HepG2 (cell line): ENCODE results near the gene CACHD1. TPM values are rescaled to one million over a fixed set of nuclear protein-coding genes. Genes with fewer than 3 reads are reported as not detected.

Experiments used
- CENPX ChIP-seq: sonication (generic); formaldehyde crosslinking; IDR thresholded peaks from 2 replicates; pipeline ENCODE4 v1.9.0; 2021; ENCODE audit warnings: mild to moderate bottlenecking, missing genetic modification reagents, moderate library complexity
- DPF2 ChIP-seq: sonication (generic); formaldehyde crosslinking; IDR thresholded peaks from 2 replicates; pipeline ENCODE4 v1.4.0; 2020; ENCODE audit warnings: mild to moderate bottlenecking, low read depth, missing genetic modification reagents, borderline replicate concordance
- JARID2 ChIP-seq: sonication (generic); formaldehyde crosslinking; IDR thresholded peaks from 2 replicates; pipeline ENCODE4 v1.8.1; 2023; ENCODE audit warnings: missing genetic modification reagents, inconsistent platforms; ENCODE audit not compliant: insufficient replicate concordance
- KLF6 ChIP-seq: IDR thresholded peaks from 2 replicates; pipeline ENCODE4 v1.8.0; 2016; ENCODE audit warnings: missing biosample characterization, missing genetic modification reagents
- NFRKB ChIP-seq: fragments of 450-650 bp; IDR thresholded peaks from 2 replicates; pipeline ENCODE4 v1.6.1; 2017
- TCF7L2 ChIP-seq: IDR thresholded peaks from 2 replicates; pipeline ENCODE4 v1.6.1; 2011; ENCODE audit warnings: mild to moderate bottlenecking, low read depth, low read length, moderate library complexity
- ZNF816 ChIP-seq: sonication (generic); formaldehyde crosslinking; IDR thresholded peaks from 2 replicates; pipeline ENCODE4 v1.8.0; 2022; ENCODE audit warnings: missing genetic modification reagents, mild to moderate bottlenecking, borderline replicate concordance
- polyA plus RNA-seq, 8 experiments: library from polyadenylated mRNA; depleted of rRNA in 3 of 8; stranded (reverse) in 7 of 8; unstranded in 1 of 8; fragments of >200 nt; fragmentation: Illumina TruSeq in 4 of 8; extraction: Trizol in 4 of 8; gene quantifications; 2 replicates each; pipeline versions ENCODE4 v1.2.1 to v1.2.3, GENCODE V29; 2011 to 2016; ENCODE audit warnings: low read depth in 4 of 8, missing spikeins in 1 of 8, mixed read lengths in 1 of 8; ENCODE audit not compliant: insufficient read depth in 1 of 8
- total RNA-seq, 5 experiments: library from RNA; depleted of rRNA; stranded (reverse); fragments of >200 nt; fragmentation: Illumina TruSeq; extraction: Trizol; gene quantifications; 2 replicates each; pipeline ENCODE4 v1.2.3, GENCODE V29; 2016; ENCODE audit warnings: low read depth in 1 of 5
- TF ChIP-seq, protein P1 (sequence below): sonication (generic); formaldehyde crosslinking; IDR thresholded peaks from 2 replicates; pipeline ENCODE4 v1.5.0; 2020; ENCODE audit warnings: mild to moderate bottlenecking, missing genetic modification reagents, borderline replicate concordance
- TF ChIP-seq, protein P2 (sequence below): sonication (generic); formaldehyde crosslinking; IDR thresholded peaks from 2 replicates; pipeline ENCODE4 v1.5.0; 2020; ENCODE audit warnings: missing genetic modification reagents
- TF ChIP-seq, protein P3 (sequence below): sonication (generic); formaldehyde crosslinking; IDR thresholded peaks from 2 replicates; pipeline ENCODE4 v1.4.0; 2020; ENCODE audit warnings: mild to moderate bottlenecking, missing genetic modification reagents
- TF ChIP-seq, protein P4 (sequence below): sonication (generic); formaldehyde crosslinking; conservative IDR thresholded peaks from 2 replicates; pipeline ENCODE4 v1.8.0; 2022; ENCODE audit warnings: low read depth, missing genetic modification reagents

The CACHD1 gene
- total and polyA plus RNA-seq, 2 of the 13 experiments (the other 11 are each of a cell fraction or from before 2014, with no cell fraction given) = 0.11 TPM; not detected in 1

DNA sequence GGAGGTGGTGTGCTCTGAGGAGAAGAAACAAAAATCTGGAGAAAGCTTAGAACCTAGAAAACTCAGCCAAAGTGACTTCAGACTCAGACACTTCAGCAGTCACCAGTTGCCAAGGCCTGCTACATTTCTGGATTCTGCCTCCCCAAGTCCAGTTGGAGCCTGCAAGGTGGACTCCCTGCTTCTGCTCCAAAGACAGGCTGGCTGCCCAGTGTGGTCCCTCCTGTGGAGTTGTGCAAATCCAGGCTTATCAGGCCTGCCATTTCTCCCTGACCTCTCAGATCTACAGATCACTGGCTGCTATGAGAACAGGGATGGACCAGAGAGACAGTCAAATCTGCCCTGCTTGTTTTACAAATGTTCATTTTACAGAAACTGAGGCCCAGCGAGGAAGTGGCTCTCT, 9.9 kb downstream of the CACHD1 start (continued):
- TF ChIP-seq, protein P1, sequence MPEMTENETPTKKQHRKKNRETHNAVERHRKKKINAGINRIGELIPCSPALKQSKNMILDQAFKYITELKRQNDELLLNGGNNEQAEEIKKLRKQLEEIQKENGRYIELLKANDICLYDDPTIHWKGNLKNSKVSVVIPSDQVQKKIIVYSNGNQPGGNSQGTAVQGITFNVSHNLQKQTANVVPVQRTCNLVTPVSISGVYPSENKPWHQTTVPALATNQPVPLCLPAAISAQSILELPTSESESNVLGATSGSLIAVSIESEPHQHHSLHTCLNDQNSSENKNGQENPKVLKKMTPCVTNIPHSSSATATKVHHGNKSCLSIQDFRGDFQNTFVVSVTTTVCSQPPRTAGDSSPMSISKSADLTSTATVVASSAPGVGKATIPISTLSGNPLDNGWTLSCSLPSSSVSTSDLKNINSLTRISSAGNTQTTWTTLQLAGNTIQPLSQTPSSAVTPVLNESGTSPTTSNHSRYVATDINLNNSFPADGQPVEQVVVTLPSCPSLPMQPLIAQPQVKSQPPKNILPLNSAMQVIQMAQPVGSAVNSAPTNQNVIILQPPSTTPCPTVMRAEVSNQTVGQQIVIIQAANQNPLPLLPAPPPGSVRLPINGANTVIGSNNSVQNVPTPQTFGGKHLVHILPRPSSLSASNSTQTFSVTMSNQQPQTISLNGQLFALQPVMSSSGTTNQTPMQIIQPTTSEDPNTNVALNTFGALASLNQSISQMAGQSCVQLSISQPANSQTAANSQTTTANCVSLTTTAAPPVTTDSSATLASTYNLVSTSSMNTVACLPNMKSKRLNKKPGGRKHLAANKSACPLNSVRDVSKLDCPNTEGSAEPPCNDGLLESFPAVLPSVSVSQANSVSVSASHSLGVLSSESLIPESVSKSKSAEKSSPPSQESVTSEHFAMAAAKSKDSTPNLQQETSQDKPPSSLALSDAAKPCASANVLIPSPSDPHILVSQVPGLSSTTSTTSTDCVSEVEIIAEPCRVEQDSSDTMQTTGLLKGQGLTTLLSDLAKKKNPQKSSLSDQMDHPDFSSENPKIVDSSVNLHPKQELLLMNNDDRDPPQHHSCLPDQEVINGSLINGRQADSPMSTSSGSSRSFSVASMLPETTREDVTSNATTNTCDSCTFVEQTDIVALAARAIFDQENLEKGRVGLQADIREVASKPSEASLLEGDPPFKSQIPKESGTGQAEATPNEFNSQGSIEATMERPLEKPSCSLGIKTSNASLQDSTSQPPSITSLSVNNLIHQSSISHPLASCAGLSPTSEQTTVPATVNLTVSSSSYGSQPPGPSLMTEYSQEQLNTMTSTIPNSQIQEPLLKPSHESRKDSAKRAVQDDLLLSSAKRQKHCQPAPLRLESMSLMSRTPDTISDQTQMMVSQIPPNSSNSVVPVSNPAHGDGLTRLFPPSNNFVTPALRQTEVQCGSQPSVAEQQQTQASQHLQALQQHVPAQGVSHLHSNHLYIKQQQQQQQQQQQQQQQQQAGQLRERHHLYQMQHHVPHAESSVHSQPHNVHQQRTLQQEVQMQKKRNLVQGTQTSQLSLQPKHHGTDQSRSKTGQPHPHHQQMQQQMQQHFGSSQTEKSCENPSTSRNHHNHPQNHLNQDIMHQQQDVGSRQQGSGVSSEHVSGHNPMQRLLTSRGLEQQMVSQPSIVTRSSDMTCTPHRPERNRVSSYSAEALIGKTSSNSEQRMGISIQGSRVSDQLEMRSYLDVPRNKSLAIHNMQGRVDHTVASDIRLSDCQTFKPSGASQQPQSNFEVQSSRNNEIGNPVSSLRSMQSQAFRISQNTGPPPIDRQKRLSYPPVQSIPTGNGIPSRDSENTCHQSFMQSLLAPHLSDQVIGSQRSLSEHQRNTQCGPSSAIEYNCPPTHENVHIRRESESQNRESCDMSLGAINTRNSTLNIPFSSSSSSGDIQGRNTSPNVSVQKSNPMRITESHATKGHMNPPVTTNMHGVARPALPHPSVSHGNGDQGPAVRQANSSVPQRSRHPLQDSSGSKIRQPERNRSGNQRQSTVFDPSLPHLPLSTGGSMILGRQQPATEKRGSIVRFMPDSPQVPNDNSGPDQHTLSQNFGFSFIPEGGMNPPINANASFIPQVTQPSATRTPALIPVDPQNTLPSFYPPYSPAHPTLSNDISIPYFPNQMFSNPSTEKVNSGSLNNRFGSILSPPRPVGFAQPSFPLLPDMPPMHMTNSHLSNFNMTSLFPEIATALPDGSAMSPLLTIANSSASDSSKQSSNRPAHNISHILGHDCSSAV (CRISPR knock-in tag) = no peak
- TF ChIP-seq NFRKB (no peak), JARID2 (CRISPR knock-in tag) (no peak), CENPX (CRISPR knock-in tag) (no peak), KLF6 (CRISPR knock-in tag) (no peak), TCF7L2 (no peak), ZNF816 (no peak), DPF2 (CRISPR knock-in tag) (no peak)
- TF ChIP-seq, protein P2, sequence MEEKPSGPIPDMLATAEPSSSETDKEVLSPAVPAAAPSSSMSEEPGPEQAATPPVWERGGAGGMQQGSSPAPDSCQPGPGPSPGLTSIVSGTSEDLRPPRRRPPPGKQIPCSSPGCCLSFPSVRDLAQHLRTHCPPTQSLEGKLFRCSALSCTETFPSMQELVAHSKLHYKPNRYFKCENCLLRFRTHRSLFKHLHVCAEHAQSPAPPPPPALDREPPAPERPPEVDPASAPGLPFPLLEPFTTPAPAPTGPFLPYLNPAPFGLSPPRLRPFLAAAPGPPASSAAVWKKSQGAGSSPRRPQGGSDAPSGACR (CRISPR knock-in tag) = no peak
- TF ChIP-seq, protein P3, sequence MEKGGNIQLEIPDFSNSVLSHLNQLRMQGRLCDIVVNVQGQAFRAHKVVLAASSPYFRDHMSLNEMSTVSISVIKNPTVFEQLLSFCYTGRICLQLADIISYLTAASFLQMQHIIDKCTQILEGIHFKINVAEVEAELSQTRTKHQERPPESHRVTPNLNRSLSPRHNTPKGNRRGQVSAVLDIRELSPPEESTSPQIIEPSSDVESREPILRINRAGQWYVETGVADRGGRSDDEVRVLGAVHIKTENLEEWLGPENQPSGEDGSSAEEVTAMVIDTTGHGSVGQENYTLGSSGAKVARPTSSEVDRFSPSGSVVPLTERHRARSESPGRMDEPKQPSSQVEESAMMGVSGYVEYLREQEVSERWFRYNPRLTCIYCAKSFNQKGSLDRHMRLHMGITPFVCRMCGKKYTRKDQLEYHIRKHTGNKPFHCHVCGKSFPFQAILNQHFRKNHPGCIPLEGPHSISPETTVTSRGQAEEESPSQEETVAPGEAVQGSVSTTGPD (CRISPR knock-in tag) = no peak
- TF ChIP-seq, protein P4, sequence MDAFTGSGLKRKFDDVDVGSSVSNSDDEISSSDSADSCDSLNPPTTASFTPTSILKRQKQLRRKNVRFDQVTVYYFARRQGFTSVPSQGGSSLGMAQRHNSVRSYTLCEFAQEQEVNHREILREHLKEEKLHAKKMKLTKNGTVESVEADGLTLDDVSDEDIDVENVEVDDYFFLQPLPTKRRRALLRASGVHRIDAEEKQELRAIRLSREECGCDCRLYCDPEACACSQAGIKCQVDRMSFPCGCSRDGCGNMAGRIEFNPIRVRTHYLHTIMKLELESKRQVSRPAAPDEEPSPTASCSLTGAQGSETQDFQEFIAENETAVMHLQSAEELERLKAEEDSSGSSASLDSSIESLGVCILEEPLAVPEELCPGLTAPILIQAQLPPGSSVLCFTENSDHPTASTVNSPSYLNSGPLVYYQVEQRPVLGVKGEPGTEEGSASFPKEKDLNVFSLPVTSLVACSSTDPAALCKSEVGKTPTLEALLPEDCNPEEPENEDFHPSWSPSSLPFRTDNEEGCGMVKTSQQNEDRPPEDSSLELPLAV (CRISPR knock-in tag) = no peak
